Measurements from ENCODE around the gene IKBIP. TPM values are rescaled to one million over a fixed set of nuclear protein-coding genes. Genes with fewer than 3 reads are reported as not detected.

Gene IKBIP
- total and polyA plus RNA-seq, 9 of the 15 experiments (the other 6 are each of a cell fraction or from before 2014, with no cell fraction given) = 3.3 to 19.5 (median 14.9) TPM

GRCh38 chr12:98638009-98638408, 6.6 kb downstream of the IKBIP start:
- 88% methylated on average over 2 of the region's 2 CpGs for WGBS (ENCODE audit: insufficient coverage, low coverage, missing lambda C conversion rate)
- CTCF ChIA-PET (ENCODE audit: low intra/inter-chr PET ratio) = no interaction called here

GRCh38 chr12:98637068-98637467, 7.5 kb downstream of the IKBIP start:
- POLR2A ChIA-PET = interaction anchor here (0.6 to 1.4 kb wide), 4 partner anchors 12 to 42 kb away, joined by 3 read pairs; no protein-coding TSS in a partner anchor
- Histone ChIP-seq H3K4me3 (no peak overlapping the region), H3K9me3 (replicated peaks; ENCODE audit: control insufficient read depth, insufficient read depth, low read depth, low read length) (no peaks in the 10 kb centered on the region), H3K27me3 (ENCODE audit: control insufficient read depth in 2 of 2, insufficient read depth in 2 of 2, low read length in 2 of 2) (no peaks in the 10 kb centered on the region), H3K4me2 (ENCODE audit: insufficient read depth, low read length) (no peak overlapping the region), H3K9me1 (ENCODE audit: control insufficient read depth, insufficient read depth, low read length) (no peaks in the 10 kb centered on the region), H4K20me1 (replicated peaks; ENCODE audit: control insufficient read depth, insufficient read depth, low read length) (no peaks in the 10 kb centered on the region), H3K27ac (ENCODE audit: extremely low read depth, low read depth, low read length) (no peak overlapping the region), H3K9ac (ENCODE audit: insufficient read depth in 1 of 2, low read depth in 2 of 2, low read length in 2 of 2) (no peak overlapping the region), H3K36me3 (ENCODE audit: control insufficient read depth, insufficient read depth, low read length) (peaks cover 30% of the 10 kb centered on the region), H2AFZ (ENCODE audit: low read depth, low read length) (no peak overlapping the region), H3K4me1 (replicated peaks in 1 of 2; ENCODE audit: control insufficient read depth in 2 of 2, insufficient read depth in 2 of 2, low read length in 2 of 2) (no peaks in the 10 kb centered on the region), H3K79me2 (ENCODE audit: control insufficient read depth, insufficient read depth, low read length) (peaks cover 22% of the 10 kb centered on the region)
- in situ Hi-C loops (cut with MboI) = no loop called here
- WGBS (ENCODE audit: insufficient coverage, low coverage, missing lambda C conversion rate) = 65% methylated on average over 2 of the region's 2 CpGs
- TF ChIP-seq MAFK (IDR thresholded peaks at IDR 0.05; ENCODE audit: low read length) = peak; percentile 97
- no peak for TF ChIP-seq MBD2 (IDR thresholded peaks at IDR 0.05; ENCODE audit: borderline replicate concordance, low read depth)
- TF ChIP-seq MAFG (tag; conservative IDR thresholded peaks at IDR 0.05) = peak; percentile 90
- peak; percentile 95 for TF ChIP-seq ZNF316 (IDR thresholded peaks at IDR 0.05)
- no peak for TF ChIP-seq ZC3H11A (IDR thresholded peaks at IDR 0.05; ENCODE audit: low read depth, low read length)
- TF ChIP-seq MAFF (IDR thresholded peaks at IDR 0.05; ENCODE audit: low read length) = peak; percentile 95
- TF ChIP-seq C11orf30 (IDR thresholded peaks at IDR 0.05; ENCODE audit: low read depth) = peak; percentile 90
- no peak for TF ChIP-seq ZNF444 (CRISPR knock-in tag; IDR thresholded peaks at IDR 0.05)
- CTCF ChIA-PET (ENCODE audit: low intra/inter-chr PET ratio) = no interaction called here
- no peak for ATAC-seq
- BruUV-seq (replicated peaks) = no TSS peak
- no peak for DNase-seq (ENCODE audit: extremely low read depth in 1 of 4, low spot score in 3 of 4)
- intact Hi-C loops (cut with micrococcal nuclease) = no loop called here
- FAIRE-seq = no peak

More at GRCh38 chr12:98638009-98638408, 6.6 kb downstream of the IKBIP start:
- ATAC-seq = no peak
- Histone ChIP-seq H3K4me1 (replicated peaks in 1 of 2; ENCODE audit: control insufficient read depth in 2 of 2, insufficient read depth in 2 of 2, low read length in 2 of 2) (no peaks in the 10 kb centered on the region), H3K9ac (ENCODE audit: insufficient read depth in 1 of 2, low read depth in 2 of 2, low read length in 2 of 2) (no peak overlapping the region), H3K36me3 (ENCODE audit: control insufficient read depth, insufficient read depth, low read length) (peaks cover 24% of the 10 kb centered on the region), H3K4me3 (no peak overlapping the region), H3K9me3 (replicated peaks; ENCODE audit: control insufficient read depth, insufficient read depth, low read depth, low read length) (no peaks in the 10 kb centered on the region), H3K4me2 (ENCODE audit: insufficient read depth, low read length) (no peak overlapping the region), H3K27ac (ENCODE audit: extremely low read depth, low read depth, low read length) (no peak overlapping the region), H3K79me2 (ENCODE audit: control insufficient read depth, insufficient read depth, low read length) (peaks cover 32% of the 10 kb centered on the region), H3K27me3 (ENCODE audit: control insufficient read depth in 2 of 2, insufficient read depth in 2 of 2, low read length in 2 of 2) (no peaks in the 10 kb centered on the region), H2AFZ (ENCODE audit: low read depth, low read length) (no peak overlapping the region), H3K9me1 (ENCODE audit: control insufficient read depth, insufficient read depth, low read length) (no peaks in the 10 kb centered on the region), H4K20me1 (replicated peaks; ENCODE audit: control insufficient read depth, insufficient read depth, low read length) (no peaks in the 10 kb centered on the region)
- TF ChIP-seq TOE1 (IDR thresholded peaks at IDR 0.05; ENCODE audit: borderline replicate concordance) (no peak), TOE1 (CRISPR knock-in tag; IDR thresholded peaks at IDR 0.05; ENCODE audit: borderline replicate concordance, low read depth) (no peak), ZNF639 (CRISPR knock-in tag; conservative IDR thresholded peaks at IDR 0.05 in 1 of 2, IDR thresholded peaks at IDR 0.05 in 1 of 2) (no peak)
- FAIRE-seq = no peak
- no TSS peak for BruUV-seq (replicated peaks)
- DNase-seq (ENCODE audit: extremely low read depth in 1 of 4, low spot score in 3 of 4) = no peak
- POLR2A ChIA-PET = interaction anchor here (0.7 to 1.5 kb wide), 7 partner anchors 8 to 218 kb away, joined by 3 to 6 read pairs (median 3); partner anchors contain the start of gene SLC25A3
- intact Hi-C loops (cut with micrococcal nuclease) (no loop called here), in situ Hi-C loops (cut with MboI) (no loop called here)

All from K562 (cell line).